GM18909 (cell line): ENCODE measurements around the gene PPRC1.
"Not testable (repeated sequence)": the region's sequence is repeated elsewhere in the genome, so short reads cannot be mapped to it uniquely, and the experiment has no call there.

Experiments used
- ATAC-seq: cut with Tn5 transposase; IDR thresholded peaks from one replicate; pipeline ENCODE4 v1.9.1; 2021; ENCODE audit warnings: mild to moderate bottlenecking; ENCODE audit not compliant: unreplicated experiment, poor library complexity

PPRC1 gene

DNA sequence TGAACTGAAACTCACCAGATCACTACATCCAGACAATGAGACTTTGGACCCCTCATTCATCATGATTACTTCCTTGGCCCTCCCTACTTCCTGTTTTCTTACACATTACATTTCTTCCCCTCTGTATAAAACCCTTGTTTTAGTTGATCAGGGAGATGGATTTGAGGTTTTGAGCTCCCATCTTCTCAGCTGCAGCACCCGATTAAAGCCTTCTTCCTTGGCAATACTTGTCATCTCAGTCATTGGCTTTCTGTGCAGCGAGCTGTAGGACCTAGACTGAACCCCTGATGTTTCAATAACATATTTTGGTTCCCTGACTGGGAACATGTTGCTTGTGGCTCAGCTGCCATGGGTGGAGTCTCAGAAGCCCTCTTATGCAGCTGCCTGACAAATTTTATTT is 52.4 kb downstream of the PPRC1 start:
- ATAC-seq = no peak

DNA sequence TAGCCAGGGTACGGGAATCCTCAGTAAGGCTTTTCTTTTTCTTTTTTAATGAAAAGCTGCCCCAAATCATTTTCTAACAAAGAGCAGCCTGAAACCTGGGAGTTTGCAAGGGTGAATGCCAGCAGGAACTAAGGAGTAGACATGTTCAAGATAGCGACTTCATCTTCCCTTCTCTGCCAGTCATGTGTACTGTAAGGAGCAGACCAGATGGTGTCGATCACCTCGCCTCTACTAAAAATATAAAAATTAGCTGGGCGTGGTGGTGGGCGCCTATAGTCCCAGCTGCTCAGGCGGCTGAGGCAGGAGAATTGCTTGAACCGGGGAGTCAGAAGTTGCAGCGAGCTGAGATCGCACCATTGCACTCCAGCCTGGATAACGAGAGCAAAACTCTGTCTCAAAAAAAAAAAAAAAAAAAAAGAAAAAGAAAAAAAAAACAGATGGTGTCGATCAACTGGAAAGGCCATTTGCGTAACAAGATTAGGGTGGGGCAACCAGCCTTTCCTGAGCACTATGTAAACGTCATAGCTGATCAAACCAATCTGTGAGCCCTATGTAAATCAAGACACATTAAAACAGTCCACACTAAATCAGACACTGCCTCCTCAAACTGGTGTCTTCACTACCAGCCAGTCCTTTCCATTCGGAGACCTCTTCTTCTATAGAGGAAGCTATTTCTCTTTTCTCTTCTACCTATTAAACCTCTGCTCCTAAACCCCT is 53.1 kb downstream of the PPRC1 start:
- ATAC-seq = no peak

DNA sequence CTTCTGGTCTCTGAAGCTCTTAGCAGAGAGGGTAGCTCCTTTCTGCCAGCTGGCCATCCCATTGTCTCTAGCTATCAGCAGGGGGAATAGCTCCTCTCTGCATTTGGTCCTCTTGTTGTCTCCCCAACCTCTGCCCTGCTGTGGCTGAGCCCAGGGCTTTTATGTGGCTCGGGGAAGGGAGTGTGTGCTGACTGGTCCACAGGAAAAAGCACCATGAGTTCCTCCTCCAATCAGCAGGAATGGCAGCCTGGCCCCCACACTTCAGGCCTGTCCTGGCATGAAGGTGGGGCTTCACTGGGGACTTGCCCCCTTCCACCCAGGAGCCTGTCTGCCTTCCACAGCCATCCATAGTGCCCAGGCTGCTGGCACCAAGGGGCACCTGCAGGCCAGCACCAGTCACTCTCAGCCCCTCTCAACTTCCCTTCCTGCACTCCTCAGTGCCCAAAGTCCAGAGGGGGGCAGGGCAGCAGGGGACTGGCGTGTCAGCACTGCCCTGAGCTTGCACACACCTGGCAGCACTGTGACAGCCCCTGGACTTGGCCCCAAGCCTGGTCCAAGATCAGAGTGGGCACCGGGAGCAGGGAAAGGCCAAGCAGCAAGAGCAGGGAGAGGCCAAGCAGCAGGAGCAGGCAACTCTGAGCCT is 55.6 kb downstream of the PPRC1 start:
- no peak for ATAC-seq

DNA sequence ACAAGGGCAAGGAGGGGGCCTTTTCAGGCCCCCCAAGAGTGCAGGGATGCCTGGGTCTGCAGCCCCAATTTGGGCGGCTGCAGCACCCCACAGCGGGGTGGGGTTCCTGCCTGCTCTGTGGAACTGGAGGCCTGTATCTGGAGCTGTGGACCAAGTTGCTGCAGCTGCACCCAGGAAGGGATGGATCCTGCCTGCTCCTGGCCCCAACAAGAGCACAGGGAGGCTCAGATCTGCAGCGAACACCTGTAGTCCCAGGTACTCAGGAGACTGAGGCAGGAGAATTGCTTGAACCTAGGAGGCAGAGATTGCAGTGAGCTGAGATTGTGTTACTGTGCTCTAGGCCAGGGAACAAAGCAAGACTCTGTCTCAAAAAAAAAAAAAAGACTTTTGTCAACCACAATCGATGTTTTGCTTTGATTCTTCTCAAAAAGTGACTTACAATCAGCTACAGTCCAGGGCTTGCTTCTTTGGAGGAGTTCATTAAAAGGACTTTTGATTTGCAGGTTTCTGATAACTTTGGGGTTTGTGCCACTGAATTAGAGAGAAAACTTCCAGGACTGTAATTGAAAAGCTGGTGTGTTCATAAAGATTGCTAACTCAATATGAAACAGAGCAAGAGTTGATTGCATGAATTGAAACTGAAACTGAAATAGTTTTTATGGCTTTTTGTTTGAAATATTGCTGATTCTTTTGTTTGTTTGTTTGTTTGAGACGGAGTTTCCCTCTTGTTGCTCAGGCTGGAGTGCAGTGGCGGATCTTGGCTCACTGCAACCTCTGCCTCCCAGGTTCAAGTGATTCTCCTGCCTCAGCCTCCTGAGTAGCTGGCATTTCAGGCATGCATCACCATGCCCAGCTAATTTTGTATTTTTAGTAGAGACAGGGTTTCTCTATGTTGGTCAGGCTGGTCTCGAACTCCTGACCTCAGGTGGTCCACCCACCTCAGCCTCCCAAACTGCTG is 56.4 kb downstream of the PPRC1 start:
- not testable (repeated sequence) for ATAC-seq

DNA sequence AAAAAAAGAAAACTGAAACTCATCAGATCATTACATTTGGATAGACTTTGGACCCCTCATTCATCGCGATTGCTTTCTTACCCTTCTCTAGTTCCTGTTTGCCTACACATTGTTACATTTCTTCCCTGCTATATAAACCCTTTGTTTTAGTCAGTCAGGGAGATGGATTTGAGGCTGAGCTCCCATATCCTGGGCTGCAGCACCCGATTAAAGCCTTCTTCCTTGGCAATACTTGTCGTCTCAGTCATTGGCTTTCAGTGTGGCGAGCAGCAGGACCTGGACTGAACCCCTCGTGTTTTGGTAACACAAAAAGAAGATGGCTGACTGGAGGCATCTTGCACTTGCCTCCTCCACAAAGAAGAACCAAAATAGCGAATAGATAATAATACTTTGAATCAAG is 59.1 kb downstream of the PPRC1 start:
- ATAC-seq = no peak

DNA sequence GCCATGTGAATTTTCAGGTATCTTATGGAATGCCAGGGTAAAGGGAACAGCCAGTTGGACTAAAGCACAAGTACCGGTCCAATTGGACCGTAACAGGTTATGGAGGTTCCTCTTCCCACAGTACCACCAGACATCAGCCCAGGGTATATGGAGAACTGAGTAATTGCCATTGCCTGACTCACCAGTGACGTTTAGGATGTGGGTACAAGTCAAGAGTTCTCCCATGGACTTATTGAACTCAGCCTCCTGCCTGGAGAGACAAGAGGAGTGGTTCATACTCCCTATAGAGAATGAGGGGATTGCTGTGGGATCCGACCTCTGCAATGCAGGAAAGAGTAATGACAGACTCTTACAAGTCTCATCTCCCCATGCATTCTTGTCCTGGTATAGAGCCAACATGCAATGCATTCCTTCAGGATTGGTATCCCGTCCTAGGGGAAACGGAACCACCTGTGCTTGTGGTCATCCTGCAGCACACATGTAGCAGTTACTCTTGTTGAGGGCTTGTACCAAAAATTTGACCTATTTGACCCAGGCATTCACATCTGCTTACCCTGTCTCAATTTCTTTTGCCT is 62.5 kb downstream of the PPRC1 start:
- no peak for ATAC-seq

DNA sequence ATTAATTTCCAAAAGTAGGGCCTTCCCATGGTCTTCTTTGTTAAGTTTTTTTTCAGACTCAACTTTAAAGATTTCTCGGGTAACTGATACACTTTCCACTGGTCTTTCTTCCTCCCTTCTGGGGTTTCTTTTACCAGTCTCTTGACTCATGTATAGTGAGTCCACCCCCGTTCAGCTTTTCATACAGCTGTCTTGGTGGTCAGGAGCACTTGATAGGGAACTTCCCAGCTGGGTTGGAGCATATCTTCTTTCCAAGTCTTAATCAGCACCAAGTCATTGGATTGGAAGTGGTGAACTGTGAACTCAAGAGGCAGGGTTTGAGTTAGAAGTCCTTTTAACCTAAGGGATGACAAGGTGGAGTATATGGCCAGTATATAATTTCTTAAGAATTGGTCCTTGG is 64.1 kb downstream of the PPRC1 start:
- ATAC-seq = no peak

DNA sequence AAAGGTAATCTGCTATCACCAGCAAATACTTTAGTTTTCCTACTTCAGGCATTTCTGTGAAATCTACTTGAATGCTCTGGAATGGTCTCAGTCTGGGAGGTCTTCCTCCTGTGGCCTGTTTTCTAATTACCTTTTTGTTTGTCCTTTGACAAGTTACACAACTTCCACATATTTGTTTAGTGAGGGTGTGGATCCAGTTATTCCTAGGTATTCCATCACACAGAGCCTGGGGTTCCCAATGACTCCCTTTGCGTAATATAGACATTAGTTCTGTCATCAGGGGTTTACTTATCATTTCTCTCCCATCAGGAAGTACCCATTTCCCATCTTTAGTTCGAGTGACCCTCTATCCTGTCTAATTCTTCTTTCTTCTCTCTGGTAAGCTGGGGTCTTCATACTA is 65.2 kb downstream of the PPRC1 start:
- no peak for ATAC-seq
